ENCODE data around the gene EML6. TPM values are rescaled to one million over a fixed set of nuclear protein-coding genes. Genes with fewer than 3 reads are reported as not detected.

EML6 gene
- total RNA-seq, 1 experiment from 2014 or later, result 0.17 TPM

DNA sequence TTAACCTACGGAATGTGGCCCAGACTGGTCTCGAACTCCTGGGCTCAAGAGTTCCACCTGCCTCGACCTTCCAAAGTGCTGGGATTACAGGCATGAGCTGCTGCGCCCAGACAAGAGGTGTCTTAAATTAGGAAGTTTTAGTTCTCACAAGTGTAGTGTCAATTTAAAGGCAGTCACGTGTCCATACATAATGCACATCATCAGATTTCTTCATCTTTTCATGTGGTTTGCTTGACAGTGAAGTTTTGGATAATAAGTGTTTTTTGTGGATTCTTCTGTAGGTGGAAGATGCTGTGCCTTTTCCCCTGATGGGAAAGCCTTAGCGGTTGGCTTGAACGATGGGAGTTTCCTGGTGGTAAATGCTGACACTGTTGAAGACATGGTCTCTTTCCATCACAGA, 179.3 kb downstream of the EML6 start:
- DNase-seq (ENCODE audit: extremely low read depth, low read depth), result no peak

DNA sequence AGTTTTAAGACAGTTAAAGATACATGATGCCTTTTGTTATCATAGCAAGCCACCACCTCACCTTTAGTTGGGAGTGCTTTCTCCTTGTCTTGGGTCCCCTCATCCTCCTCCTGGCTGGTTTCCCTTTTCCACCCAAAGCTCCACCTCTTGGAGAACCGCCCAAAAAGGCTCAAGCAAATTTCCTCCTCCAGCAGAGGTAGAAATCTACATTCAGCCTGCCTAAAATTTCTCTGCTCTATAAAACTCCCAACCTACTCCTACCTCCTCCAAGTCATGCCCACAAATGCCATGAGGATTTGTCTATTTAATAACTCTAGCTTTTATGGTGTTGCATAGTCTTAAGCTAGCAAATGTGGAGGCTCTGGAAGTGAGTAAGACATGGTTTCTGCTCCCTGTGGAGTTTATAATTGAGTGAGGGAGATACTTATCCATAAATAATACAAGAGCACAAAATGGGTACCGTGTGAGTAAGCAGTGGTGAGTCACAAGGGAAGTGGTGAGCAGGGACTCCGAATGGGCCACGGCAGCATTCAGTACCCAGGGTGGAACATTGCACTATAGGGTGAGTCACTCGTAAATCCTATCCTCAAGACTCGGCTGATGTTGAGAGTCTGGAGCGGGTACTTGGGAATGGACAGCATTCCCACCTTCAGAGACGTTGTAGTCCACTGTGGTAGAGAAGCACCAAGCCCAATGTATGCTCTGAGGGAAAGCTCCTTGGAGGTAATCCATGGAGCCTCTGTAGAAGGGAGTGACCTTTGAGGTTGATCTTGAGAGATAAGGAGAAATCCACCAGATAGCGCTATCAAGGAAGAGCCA, 180.5 kb downstream of the EML6 start:
- peak; percentile 85 for DNase-seq (ENCODE audit: extremely low read depth, low read depth)

DNA sequence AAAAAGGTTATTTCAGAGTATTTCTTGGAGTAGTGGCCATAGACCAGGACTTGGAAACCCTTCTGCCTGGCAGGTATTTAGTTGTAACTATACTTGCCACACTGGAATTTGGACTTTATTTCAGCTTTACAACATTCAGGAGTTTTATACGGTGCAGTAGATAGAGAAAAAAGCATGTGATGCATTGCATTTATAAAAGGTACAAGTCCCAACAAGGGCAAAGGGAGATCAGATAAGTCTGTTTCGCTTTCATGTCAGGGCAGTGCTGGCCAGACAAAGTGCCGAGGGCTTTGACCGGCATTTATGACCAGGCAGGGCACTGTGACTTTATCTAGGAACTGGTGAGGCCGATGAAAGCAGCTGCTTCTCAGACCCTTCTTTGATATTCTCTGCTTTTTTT, 181.4 kb downstream of the EML6 start:
- no peak for DNase-seq (ENCODE audit: extremely low read depth, low read depth)

DNA sequence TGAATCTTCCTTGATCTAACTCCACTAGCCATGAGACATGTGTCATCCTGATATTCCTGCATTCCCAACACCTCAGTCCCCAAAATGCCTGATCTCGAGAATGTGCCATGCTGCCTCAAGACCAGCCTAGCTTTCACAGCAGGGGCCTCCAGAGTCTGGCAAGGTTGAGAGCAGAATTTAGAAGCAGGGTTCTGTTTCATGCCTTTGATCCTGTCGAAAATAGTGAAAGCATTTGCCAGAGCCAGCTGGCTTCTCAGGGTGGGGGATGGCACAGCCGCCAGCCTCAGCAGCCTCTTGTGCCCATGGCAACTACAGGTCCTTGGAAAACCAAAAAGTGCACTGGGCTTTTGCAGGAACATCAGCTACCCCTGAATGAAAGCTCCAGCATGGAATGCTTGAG, 183.3 kb downstream of the EML6 start:
- no peak for DNase-seq (ENCODE audit: extremely low read depth, low read depth)

DNA sequence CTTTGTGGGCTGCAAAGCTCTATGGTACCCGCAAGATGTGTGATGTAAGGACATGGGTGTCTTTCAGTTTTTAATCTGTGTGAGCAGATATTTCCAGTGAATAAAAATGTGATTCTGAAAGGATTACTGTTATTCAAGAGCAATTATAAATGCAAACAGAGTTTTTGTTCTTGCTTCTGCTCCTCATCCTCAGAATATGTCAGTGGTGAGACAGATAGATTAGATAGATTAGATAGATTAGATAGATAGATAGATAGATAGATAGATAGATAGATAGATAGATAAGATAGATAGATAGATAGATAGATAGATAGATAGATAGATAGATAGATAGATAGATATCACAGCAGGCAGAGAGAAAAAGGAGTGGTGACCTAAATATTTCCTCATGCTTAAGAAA, 184.2 kb downstream of the EML6 start:
- no peak for DNase-seq (ENCODE audit: extremely low read depth, low read depth)

DNA sequence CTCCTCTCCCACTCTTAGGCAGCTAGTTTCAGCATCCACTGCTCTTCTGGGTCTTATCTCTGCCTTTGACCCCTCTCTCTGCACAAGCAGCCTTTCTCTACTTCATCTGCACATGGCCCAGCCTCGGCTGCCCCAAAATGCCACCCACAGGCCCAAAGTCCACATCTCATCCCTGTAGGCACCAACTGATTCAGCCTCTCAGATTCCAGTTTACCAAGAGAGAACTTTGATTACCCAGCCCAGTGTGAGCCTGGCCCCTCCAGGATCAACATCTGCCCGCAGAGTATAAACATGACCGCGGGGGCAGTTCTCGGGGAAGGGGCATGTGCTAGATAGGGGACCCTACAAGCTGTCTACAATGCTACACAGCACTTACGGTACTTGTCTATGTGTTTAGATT, 185.1 kb downstream of the EML6 start:
- no peak for DNase-seq (ENCODE audit: extremely low read depth, low read depth)

DNA sequence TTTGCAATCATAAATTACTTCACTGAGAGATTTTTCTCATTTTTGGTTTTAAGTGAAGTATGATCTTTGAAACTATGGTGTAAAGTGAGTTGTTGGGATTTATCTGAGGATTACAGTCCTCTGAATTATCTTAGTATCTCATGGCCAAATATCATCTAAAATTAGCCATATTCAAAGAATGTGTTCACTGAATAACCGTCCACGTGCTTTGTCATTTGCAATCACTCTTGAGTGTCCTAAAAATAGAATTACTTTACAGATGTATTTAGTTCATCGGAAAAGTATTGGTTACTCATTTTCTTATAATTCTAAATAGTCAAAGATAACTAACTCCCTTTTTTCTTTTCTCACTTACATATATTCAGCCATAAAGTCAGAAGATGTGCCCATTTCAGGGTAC, 185.5 kb downstream of the EML6 start:
- no peak for DNase-seq (ENCODE audit: extremely low read depth, low read depth)

DNA sequence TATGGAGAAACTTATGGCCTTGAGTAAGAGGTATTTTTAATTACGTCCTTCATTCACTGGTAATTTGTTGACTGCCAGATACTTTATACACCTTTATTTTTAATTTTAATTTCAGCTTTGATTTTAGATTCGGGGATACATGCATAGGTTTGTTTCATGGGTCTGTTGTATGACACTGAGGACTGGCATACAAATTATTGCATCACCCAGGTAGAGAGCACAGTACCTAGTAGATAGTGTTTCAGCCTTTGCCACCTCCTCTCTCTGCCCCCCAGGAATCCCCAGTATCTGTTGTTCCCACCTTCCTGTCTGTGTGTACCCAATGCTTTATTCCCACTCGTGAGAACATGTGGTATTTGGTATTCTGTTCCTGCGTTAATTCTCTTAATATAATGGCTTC, 188.8 kb downstream of the EML6 start:
- DNase-seq (ENCODE audit: extremely low read depth, low read depth), result no peak

DNA sequence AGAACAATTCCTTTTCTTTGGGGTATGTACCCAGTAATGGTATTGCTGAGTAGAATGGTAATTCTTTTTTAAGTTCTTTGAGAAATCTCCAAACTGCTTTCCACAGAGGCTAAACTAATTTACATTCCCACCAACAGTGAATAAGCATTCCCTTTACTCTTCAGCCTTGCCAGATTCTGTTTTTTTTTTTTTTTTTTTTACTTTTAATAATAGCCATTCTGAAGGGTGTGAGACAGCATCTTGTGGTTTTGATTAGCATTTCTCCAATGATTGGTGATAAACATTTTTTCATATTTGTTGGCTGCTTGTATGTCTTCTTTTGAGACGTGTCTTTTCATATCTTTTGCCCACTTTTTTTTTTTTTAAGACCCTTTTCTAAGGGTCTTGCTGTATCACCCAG, 189.4 kb downstream of the EML6 start:
- no peak for DNase-seq (ENCODE audit: extremely low read depth, low read depth)

DNA sequence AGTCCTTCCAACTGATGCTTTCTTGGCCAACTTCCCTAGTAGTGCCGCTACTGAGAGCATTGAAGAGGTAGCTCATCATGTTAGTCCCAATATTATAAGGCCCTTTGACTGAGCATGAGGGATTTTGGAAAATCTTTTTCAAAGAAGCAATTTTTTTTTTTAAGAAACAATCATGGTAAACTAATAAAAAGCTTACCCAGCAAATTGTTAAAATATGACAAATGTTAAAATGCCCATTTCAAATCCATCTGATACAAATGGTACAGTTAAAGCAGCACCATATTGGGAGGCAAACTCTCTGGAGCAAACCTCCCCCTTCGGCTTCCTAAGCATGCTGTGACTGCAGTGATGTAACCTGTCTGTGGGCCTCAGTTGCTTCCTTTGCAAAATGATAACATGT, 191.2 kb downstream of the EML6 start:
- no peak for DNase-seq (ENCODE audit: extremely low read depth, low read depth)

DNA sequence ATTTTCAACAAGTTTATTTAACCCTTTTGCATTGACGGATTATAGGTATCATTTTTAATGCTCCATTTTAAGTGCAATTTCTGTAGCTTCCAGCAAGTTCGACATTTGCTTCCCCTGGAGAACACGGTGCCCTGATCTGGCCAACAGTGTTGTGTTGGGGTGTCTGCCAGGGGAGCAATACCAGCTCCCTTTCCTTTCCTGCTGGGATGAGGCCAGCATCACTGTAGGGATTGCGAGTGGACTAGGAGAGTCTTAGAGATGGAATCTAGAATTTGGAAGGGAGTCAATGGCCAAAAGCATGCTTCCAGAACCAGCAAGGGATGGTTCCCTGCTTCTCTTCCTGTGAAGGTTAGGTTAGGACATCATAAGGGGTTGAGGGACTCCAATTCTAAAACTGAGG, 191.6 kb downstream of the EML6 start:
- no peak for DNase-seq (ENCODE audit: extremely low read depth, low read depth)

DNA sequence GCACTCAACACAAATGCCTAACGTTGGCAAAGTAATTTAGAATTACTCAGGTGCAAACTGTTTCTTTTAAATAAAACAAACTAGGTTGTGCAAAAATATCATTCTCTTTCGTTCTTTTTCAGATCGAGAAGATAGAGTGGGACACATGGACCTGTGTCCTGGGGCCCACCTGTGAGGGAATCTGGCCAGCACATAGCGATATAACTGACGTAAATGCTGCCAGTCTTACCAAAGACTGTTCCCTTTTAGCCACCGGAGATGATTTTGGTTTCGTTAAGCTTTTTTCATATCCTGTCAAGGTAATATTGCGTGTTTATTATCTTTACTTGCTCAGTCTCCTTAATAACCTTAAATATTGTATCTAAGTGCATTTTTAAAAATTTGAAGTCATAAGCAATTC, 193.2 kb downstream of the EML6 start:
- DNase-seq (ENCODE audit: extremely low read depth, low read depth), result no peak

DNA sequence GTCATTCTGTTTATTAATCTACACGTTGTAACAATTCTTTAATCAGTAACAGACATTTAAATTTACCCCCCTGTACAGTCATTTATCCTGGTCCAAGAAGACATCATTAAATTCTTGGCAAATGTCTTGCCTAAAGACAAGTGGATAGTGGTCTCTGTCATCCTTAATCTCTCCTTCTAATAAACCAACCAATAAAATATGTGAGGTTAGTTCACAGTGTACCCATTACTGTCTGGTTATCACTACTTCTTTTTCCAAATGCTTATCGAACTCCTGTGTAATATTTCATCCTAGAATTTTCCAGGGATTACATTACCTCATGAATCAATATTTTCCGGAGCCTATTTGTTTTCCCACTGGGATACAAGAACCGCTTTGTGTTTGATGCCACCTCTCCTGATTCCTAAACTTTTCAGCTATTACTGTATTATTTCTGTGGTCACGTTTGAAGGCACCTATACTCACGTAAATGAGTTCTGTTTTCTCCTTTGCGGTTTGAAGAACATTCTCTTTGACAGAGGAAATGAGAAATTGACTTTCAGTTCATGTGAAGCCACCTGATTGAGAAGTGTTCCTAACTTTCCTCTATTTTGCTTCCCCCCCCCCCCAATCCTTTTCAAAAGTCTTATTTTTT, 195.3 kb downstream of the EML6 start:
- DNase-seq (ENCODE audit: extremely low read depth, low read depth), result no peak

DNA sequence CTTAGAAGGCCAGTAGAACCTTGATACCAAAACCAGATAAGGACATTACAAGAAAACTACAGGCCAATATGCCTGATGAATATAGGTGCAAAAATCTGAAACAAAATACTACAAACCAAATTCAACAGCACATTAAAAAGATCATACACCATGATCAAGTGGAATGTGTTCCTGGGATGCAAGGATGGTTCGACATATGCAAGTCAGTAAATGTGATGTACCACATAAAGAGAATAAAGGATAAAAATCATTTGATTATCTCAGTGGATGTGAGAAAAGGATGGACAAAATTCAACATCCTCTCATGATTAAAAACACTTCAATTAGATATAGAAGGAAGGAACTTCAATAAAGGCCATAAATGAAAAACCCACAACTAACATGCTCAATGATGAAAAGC, 197.2 kb downstream of the EML6 start:
- no peak for DNase-seq (ENCODE audit: extremely low read depth, low read depth)

DNA sequence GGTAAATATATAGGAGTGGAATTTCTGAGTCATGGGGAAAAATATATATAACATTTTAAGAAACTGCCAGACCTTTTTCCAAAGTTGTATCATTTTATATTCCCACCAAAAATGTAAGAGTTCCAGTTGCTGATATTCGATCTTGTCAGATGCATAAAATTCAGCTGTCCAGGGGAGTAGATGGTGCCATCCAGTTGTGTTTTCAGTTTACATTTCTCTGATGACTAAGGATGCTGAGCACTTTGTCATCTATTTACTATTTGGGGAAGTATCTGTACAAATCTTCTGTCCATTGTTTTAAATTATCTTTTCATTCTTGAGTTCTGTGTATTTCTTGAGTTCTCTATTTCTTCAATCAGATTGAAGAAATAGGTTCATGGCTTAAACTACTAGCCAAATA, 200.7 kb downstream of the EML6 start:
- DNase-seq (ENCODE audit: extremely low read depth, low read depth), result no peak

DNA sequence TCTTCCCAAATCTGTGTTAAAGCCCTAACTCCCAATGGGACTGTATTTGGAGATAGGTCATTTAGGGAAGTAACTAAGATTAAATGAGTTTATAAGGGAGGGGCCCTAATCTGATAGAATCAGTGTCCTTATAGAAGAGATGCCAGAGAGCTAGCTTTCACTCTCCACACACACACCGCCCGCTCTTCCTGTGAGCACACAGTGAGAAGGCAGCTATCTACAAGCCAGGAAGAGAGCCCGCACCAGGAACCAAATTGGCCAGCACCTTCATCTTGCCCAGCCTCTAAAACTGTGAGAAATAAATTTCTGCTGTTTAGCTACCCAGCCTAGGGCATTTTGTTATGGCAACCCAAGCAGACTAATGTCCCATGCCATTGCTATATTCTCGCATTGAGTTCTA, 201.6 kb downstream of the EML6 start:
- DNase-seq (ENCODE audit: extremely low read depth, low read depth), result no peak

DNA sequence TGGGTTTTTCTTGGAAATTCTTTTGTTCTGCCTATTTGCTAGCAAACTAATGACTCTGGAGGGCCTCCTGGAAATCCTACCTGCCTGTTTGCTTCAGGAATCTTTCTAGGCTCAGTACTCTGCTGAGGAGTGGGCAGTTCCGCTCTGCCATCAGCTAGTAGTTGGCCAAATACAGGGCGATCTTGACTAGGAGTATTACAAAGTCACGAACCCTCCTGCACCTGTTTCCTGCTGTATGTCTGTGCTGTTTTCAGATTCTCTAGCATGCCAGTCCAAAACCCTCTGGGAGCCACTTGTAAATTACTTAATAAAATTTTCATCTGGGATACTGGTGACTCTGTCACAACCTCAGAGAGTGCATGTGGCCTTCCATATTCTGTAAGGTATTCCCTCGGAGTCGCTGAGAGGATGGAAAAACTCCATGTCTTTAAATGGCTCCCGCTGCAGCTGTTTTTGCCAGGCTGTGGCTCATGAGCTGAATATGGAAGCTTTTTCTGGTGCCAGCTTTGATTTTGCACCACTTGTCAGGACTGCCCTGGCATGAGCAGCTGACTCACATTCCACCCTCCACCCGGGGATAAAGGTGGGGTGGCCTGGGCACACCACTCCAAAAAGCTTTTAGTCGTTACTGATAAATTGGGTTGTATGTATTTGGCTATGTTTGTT, 203.8 kb downstream of the EML6 start:
- DNase-seq (ENCODE audit: extremely low read depth, low read depth), result no peak

DNA sequence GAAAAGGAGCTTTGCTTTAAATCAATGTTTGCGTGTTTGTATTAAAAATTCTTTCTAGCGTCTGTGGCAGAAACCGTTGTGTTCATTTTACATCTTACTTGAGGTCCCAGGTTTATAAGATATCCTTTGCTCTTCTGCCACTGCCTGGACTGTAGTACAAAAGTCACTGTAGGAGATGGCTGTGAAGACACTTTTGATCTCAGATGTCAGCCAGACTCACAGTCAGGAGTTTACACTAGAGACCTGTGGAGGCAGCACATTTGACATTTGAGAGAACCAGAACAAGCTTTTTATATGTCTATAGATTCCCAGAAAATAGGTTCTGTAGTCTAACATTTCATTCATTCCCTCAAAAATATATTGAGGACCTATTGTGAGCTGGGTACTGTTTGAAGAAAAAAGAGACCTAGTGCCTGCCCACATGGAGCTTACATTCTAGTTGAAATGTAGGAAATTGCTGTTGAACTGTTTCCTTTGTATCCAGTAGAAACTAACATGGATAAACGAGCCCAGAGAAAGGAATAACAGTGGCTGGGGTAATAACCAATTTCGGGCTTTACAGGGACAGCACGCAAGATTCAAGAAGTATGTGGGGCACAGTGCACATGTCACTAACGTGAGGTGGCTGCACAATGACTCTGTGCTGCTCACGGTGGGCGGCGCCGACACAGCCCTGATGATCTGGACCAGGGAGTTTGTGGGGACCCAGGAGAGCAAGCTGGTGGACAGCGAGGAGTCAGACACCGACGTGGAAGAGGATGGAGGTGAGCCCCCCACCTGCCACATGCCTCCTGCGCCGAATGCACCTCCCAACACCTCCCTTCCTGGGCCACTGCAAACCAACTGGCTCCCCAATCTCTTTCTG, 204.5 kb downstream of the EML6 start:
- DNase-seq (ENCODE audit: extremely low read depth, low read depth), result no peak

DNA sequence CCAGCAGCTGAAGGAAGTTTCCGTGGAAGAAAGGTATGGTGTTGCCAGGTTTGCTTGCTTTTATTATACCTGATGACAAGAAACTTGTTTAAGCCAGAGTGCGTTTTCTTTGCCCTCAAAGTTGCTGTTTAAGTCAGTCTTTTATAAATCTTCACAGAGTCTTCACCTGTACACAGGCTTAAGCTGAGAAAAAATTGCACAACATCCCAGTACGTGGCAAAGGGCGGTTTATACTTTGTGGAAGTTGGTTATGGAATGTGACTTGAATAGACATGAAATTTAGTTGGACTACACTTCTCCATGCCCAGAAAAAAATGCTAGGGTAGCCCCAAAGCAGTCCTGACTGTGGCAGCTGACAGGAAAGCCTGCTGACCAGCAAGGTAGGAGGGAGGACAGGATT, 205.3 kb downstream of the EML6 start:
- DNase-seq (ENCODE audit: extremely low read depth, low read depth), result no peak

DNA sequence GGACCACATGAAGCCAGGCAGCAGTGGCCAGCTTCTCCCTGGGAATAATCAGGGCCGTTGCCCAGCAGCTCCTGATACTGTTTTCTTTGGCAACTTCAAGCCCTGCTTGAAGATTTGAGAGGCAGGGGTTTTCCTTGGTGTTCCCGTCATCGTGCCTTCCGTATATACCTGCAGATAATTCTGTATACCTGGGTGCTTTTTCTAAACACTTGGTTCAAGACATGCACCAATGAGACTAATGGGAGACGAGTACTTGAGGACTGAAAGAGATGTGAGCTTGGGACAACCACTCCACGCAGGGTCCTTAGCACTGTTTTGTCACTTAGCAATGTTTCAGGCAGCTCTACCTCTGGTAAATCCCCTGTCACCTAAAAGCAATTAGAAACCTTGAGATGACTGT, 208.0 kb downstream of the EML6 start:
- no peak for DNase-seq (ENCODE audit: extremely low read depth, low read depth)

DNA sequence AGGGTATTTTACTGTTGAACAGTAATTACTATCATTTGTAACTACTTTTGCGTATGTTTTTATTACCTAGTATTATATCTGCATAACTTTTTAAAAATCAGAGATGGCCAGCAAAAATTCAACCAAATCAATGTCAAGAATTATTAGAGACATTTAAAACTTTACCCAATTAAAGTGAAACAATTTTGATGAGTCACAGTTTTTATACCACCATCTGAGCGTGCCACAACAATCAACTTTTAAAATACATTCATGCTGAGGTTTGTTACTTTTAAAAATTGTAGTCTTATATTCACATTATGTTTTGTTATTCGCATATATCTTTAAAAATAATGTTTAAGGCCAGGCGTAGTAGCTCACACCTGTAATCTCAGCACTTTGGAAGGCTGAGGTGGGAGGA, 211.9 kb downstream of the EML6 start:
- DNase-seq (ENCODE audit: extremely low read depth, low read depth), result no peak

Measured in NCI-H460 (cell line).